GM21529 (cell line): Measurements from ENCODE around the gene GAST.

Experiments
- ATAC-seq: cut with Tn5 transposase; IDR thresholded peaks from one replicate; pipeline ENCODE4 v1.9.1; 2021; ENCODE audit not compliant: unreplicated experiment

Gene GAST

DNA sequence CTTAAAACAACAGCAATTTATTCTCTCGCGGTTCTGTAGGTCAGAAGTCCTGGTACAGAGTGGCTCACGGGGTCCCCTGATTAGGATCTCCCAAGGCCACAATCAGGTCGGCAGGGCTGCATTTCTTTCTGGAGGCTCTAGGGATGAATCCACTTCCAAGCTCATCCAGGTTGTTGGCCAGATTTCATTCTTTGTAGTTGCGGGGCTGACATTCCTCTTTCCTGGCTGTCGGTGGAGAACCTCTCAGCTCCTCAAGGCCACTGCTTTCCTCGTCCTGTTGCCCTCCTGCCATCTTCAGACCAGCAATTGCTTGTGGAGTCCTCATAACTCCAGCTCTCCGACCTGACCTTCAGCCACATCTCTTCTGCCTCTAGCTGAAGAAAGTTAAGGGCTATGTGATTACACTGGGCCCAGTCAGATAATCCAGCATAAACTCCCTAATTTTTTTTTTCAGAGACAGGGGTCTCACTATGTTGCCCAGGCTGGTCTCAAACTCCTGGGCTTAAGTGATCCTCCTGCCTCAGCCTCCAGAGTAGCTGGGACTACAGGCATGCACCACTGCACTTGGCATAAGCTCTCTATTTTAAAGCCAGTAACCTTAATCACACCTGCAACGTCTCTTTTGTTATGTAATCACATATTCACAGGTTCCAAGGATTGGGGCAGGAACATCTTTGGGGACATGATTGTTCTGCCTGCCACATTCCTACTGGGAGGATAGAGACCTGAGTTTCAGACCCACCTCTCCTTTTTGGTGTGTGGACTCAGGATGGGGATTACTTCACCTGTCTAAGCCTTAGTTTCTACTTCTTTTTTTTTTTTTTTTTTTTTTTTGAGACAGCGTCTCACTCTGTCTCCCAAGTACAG lies 4.1 kb upstream of the GAST start:
- ATAC-seq, result no peak

DNA sequence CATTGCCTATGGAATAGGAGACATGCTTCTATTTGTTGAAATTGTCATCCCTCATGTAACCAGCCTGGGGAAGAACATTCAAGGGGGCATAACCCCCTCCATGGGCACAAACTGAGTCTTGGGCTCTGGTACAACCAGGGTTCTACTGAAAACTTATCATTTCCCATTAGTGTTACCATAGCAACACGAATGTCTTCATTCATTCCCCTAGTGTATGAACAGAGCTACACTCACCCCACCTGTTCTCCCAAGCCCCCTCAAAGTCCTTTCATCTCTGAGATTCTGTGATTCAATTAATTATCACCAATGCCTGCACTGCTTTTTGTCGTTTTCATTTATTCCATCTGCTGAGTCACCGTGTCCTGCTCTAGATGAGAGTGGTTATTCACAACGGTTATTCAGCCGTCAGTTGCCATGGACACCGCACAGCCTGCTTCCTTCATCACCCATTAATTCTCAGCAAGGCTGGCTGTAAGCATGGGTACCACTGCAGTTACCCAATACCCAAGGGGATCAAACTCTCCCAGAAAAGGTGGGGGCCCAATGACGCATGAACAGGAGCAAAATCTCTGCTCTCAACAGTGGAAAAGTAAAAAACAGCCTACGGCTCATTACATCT lies 1.6 kb upstream of the GAST start:
- no peak for ATAC-seq

DNA sequence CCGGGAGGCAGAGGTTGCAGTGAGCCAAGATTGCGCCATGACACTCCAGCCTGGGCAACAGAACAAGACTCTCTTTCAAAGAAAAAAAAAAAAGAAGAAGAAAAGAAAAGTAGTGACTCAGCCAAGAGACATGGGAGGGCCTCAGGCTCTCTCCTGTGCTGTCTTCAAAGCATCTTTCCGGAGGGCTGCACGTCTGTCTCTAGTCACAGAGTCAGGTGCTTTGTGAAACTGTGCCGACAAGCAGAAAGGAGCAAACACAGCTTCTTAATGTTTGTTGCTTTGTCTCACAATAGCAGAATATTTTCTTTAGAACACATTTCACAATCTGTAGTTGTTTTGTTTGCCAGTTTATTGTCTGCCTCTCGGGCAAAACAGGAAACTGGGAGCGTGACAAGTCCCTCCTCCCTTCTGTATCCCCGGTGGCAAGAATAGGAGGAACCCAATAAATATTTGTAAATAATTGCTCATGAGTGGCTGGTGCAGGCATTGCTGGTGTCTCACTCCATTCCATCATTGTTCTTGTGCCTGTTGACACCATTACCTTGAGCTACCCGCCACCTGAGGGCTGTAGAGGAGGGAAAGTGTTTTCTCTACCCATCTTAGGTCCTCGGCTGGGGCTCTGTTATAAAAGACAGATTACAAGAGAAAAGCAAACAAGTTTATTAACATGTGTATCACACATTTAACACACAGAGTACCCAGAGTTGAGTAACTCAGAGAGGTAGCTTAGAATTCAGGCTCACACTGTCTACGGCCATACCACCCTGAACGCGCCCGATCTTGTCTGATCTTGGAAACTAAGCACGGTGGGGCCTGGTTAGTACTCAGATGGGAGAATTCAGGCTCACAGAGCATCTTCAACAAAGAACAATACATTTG lies 5.5 kb downstream of the GAST start:
- no peak for ATAC-seq

DNA sequence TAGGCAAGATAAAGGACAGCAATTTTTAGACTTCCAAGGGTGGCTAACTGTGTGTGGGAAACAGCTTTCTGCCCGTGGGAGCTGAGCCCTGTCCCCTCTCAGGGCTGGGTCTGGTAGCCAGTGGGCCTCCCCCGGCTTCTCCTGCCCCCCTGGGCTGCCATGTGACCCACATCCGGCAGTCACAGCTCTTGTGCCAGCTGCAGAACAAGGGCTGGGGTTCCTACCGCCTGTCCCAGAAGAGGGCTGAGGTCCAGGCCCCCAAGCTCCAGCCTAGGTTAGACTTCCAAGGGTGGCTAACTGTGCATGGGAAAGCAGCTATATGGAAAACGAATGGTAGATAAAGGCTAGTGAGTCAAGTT lies 6.1 kb downstream of the GAST start:
- no peak for ATAC-seq

DNA sequence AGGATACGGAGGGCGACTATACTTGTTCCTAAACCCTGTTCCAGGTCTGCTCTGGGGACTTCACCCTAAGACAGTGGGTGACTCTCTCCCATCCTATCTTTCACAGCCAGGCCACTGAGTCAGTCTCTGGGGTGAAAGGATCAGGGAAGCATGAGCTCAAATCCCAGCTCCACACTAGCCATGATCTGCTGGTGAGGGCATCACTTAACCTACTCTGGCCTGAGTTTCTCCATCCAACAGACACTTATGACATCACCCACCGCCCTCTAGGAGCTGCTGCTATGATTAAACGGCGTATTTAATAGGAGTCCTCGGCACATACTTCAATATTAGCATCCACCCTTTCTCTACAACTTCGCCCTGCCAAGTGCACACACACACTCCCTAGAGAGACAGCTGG lies 10.1 kb downstream of the GAST start:
- ATAC-seq, result no peak

DNA sequence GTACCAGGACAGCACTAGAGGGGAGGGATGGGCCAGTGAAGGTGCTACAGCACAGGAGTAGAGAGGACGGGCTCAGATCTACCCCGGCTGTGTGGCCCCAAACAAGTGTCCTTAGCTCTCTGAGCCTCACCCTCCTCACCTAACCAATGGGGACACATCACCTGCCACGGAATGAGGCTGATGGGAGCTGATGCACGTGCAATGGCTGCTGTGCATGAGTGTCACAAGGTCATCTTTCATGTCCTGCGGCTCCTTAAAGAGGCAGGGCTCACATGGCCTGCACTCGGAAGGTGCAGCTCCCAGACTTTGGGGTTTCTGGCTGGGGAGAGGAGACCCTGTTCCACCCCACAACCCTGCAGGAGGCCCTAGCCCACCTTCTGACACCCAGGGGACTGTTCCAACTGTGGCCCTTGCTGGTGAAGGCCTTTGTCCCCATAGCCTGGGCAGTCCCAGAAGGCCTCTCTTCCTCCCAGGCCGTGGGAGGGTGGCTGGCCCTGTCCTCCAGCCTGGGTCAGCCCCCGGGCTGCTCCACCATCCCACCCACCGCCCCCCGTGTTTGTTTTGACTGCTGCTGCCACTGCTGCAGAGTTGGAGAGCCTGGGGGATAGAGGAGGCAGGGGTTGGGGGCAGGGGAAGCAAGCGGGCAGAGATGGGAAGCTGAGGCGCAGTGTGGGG lies 11.8 kb downstream of the GAST start:
- no peak for ATAC-seq

DNA sequence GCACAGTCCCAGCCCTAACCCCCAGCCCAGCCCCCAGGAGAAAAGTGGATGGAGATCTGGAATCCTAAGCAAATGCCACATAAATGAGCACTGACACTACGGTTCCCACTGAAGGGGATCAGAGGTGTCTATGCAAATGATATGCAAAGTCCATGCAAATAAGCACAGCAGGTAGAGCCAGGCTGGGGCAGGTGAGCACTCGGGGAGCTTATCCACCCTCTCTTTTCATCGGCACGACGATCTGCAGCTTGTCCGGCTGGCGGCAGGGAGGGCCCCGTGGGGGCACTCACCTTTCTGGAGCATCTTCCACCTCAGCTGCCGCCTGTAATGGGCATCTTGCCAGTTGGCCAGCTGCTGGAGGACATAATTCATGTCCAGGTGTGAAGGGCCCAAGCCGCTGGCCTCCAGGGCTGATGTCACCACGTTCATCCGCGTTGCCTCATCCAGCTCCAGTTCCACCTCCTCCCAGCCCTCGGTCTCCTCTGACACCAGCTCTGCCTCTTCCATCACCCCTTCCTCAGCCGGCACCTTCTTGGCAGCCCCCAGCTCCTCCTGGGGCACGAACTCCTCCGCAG lies 12.4 kb downstream of the GAST start:
- ATAC-seq, result no peak

DNA sequence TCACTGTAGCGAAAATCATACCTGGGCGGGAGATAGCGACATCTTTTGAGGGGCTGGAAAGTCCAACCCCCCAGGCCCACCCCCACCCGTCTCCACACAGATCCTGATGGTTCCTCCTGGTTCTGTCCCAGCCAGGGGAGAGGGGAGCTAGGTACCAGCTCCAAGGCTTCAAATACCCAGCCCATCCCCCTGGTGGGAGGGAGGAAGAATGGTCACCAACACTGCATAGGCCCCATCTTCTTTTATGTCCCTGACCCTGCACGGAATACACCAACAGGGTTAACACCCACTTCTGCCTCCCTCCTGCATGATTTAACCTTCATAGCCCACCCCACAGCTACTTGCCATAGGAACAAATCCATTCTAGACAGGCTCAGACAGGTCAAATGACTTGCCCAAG lies 13.0 kb downstream of the GAST start:
- ATAC-seq, result no peak

DNA sequence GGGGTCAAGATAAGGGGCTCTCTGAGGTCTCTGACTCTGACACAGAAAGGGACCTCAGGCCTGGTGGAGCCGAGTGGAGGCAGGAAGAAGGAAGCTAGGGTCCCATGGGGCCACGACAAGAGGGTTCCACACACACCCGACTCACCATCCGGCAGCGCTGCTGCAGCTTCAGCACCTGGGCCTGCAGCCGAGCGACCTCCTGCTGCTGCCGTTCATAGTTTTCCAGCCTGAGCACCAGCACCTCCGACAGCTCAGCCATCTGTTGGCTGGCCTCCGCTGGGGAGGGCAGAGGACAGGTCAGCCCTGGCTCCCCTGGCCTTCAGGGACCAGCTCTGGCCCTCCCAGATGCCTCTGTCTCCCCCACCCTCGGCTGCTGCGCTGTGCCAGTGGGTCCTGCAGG lies 15.9 kb downstream of the GAST start:
- no peak for ATAC-seq

DNA sequence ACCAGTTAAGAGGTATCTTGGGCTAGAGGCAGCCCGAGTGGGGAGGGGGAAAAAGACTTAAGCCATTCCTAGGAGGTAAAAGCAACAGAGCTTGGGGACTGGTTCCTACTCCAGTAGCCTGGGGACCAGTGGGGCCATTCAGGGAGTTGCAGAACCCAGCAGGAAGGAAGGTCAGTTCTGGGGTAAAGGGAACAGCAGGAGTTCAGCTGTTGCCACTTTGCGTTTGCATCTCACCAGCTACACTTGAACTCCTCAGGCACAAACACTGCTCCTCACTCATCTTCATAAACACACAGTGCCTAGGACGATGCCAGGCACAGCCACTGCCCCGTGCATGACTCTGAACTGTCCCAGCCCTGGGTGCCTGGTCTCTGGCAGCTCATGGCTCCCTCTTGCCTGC lies 18.3 kb downstream of the GAST start:
- ATAC-seq, result no peak

DNA sequence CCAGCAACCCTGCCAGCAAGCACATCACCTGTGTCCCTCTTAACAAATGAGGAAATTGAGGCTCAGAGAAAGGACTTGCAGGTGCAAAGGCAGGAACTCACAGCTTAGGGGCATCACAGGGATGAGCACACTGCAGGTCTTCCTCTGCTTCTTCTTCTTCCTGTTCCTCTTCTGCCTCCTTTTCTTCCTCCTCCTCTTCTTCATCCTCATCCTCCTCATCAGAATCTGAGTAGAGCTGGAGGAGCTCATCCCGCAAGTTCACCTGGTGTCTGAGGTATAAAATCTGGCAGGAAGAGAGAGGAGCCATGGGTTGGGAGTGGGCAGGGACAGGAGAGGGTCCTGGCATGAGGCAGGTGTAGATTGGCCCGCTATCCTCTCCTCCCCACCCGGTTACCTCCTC lies 19.7 kb downstream of the GAST start:
- ATAC-seq, result no peak

DNA sequence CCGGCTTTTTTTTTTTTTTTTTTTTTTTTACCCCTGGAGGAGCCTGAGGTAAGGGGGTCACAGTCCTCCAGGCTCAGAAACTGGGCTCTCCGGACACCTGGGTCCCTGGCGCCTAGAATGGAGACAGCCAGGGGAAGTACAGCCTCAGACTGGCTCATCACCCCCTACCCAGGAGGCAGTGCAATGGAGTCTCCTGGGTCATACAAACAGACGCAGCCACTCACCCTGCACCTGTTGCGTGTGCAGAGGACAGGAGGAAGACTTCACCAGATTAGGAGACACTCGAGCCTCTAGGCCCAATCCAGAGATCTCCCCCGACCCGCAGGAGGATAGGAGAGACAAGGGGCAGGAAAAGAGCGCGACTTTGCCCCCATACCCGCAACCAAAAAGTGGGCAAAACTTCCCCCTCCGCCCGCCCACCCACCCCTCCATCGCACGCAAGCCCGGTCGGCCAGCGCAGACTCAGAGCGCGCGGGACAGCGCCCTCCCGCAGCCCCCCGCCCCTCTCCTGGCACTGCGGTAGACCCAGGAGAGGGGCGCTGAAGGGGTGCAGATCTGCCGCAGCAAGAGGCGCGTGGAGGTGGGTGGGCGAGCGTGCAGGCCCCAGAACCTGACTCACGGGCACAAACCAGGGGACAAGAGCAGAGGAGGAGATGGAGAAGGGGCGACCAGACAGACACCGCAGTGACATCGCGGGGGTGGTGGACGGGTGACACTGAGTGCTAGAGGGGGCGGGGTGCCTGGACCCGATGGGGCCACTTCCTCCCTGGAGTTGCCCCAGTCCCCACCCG lies 21.4 kb downstream of the GAST start:
- no peak for ATAC-seq

DNA sequence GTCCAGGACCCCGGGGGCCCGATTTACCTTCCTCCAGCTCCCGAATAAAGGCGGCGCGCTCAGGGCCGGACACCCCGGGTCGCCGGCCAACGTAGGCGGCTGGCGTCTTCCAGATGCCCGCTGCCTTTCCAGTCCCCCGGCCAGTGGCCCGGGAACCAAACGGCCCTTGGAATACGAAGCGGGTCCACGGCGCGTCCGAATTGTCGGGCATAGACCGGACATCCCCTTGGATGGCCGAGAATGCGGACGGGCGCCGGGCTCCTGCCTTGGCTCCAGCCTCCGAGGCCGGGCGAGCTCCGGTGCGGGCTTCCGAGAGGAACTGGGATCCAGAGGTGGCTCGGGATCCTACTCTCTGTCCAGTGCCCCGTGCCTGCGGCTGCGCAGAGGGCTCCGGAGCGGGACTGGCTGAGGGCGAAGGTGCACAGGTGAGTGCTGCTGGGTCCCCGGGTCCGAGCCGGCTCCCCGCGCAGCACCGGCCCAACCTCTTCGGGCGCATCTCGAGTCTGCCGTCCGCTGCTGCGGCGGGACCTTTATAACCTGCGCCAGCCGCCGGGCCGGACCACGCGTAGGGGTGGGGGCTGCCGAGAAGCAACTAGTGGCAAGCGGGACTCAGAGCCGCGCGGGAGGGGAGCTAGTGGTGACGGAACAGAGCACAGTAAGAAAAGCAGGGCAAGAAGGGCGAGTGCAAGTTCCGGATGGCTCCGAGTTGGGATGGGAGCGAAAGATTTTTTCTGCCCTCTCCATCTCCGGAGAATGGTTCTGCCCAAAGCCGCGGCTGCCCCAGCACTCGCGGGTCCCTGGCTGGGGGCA lies 22.2 kb downstream of the GAST start, which contains the start of gene HAP1:
Gene HAP1 (minus strand): TSS at position 505 of the 810 bp plus-strand sequence. CDS start 9 bp downstream, at position 496.
- no peak for ATAC-seq

DNA sequence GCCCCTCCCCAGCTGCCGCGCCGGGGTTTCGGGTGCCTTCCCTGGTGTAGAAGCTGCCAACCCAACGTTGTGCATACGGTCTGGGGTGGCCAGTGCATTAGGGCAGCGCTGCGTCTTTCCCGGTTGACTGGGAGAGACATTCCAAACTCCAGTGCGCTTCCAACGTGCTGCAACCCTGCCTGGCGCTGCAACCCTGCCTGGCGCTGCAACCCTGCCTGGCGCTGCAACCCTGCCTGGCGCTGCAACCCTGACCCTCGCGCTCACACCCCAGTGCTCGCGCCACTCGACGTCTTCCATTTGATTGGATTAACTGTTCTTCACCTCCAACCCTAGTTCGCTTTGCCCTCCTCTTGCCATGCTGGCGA lies 22.8 kb downstream of the GAST start:
- ATAC-seq, result no peak

DNA sequence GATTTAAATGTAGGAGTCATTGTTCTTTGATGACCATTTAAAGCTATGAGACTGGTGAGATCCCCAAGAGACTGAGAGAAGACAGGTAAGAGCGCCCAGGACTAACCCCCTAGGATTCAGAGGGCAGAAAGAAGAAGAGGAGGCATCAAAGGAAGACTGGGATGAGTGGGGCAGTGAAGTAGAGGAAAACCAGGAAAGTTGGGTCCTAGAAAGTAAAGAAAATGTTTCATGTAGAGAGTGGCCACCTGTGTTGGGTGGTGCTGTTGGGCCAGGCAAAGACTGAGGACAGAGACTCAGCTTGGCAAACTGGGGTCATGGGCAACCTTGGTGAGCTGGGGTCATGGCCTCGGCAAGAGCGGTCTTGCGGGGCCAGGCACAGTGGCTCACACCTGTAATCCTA lies 23.6 kb downstream of the GAST start:
- ATAC-seq, result no peak

DNA sequence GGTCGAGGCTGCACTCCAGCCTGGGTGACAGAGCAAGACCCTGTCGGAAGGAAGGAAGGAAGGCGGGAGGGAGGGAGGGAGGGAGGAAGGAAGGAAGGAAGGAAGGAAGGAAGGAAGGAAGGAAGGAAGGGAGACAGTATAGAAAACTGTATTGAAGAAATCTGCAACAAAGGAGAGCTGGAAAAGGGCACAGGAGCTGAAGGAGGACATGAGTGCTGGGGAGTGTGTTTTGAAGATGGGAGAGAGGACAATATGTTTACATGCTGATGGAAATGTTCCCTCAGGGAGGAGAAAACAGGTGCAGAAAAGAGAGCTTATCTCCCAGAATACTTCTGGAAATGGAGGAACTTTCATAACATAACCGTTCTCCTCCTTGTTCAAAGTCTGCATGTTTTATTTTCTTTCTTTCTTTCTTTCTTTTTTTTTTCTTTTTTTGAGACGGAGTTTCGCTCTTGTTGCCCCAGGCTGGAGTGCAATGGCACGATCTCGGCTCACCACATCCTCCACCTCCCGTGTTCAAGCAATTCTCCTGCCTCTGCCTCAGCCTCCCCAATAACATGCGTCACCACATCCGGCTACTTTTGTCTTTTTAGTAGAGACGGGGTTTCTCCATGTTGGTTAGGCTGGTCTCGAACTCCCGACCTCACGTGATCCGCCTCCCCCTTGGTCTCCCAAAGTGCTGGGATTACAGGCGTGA lies 25.0 kb downstream of the GAST start:
- no peak for ATAC-seq

DNA sequence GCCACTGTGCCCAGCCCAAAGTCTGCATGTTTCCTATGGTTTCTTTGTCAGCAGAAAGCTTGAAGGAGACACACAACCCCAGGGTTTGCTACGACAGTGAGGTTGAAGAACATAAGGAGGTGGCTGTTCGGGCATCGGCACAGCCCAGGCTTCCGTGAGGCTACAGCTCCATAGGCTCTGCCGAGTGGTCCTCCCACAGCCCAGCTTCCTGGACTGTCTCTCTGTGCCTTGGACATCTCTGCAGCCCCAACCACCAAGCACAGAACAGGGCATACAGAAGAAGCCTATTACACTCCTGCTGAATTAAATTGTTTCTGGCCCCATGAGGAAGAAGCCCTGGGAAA lies 25.5 kb downstream of the GAST start:
- ATAC-seq, result no peak

DNA sequence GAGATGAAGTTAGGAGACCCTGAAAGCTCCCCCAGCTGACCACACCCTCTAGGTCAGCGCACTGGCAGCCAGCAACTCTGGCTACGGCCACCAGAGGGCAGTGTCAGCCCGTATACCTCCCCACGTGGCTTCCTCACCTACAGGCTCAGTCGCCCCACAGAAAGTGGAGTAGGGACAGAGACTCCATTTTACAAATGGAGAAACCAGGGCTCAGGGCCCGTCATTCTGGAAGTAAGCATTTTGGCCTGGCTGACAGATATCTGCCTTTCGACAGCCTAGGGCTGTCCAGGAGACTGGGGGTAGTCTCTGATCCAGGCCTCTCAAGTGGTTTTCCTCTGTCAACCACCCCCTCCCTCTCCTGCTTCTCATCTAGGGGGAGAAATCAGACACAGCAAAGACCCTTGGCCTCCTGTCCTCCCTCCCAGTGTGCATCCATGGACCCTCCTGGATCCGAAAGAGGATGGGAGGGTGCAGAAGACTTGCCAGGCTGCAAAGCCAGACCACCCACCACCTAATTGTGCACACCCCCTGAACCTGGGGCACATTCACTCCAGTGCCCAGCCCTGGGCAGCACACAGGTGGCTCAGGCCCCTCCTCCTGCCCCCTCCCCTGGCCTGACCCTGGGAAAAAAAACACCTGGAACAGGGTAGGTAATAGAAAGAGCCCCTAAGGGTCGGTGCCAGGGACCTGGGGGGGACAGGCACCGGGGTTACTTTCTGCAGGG lies 26.1 kb downstream of the GAST start:
- ATAC-seq, result peak; percentile 70
